ENCODE data around the gene UBASH3B. TPM values are rescaled to one million over a fixed set of nuclear protein-coding genes. Genes with fewer than 3 reads are reported as not detected.

Gene UBASH3B
- total RNA-seq, 1 experiment from 2014 or later: 8.0 TPM

GRCh38 chr11:122733318-122733717, 77.8 kb downstream of the UBASH3B start:
- no peak overlapping the region for H2BK15ac ChIP-seq (ENCODE audit: low read depth, low read length)
- DNase-seq: no peak
- H3K79me2 ChIP-seq (ENCODE audit: insufficient read depth, low read length): no peaks in the 10 kb centered on the region

More at GRCh38 chr11:122733318-122733717, 77.8 kb downstream of the UBASH3B start:
- H4K8ac ChIP-seq (replicated peaks; ENCODE audit: insufficient read length, low read depth, low read length): no peak overlapping the region
- no peak for TF ChIP-seq CTCF (conservative IDR thresholded peaks at IDR 0.05)
- no peak overlapping the region for H3K23ac ChIP-seq (ENCODE audit: insufficient read length, low read depth, low read length)
- H3K27ac Mint-ChIP-seq: no peak overlapping the region
- no peaks in the 10 kb centered on the region for H4K20me1 ChIP-seq (ENCODE audit: control insufficient read depth, insufficient read depth, insufficient read length)
- H3K23me2 ChIP-seq (ENCODE audit: insufficient read length, low read depth, low read length, poor library complexity, severe bottlenecking): no peaks in the 10 kb centered on the region
- no peaks in the 10 kb centered on the region for H3K79me1 ChIP-seq (ENCODE audit: insufficient read depth, low read depth, low read length, poor library complexity, severe bottlenecking)
- H4K91ac ChIP-seq (ENCODE audit: insufficient read length, low read depth, low read length): no peak overlapping the region
- H3K9ac ChIP-seq (ENCODE audit: extremely low read depth, insufficient read length, low read length): no peak overlapping the region
- H3T11ph ChIP-seq (ENCODE audit: low read length): no peak overlapping the region
- H3K4me1 Mint-ChIP-seq: peaks cover 7 to 10% of the 10 kb centered on the region in 2 experiments
- H3K9me3 Mint-ChIP-seq: no peaks in the 10 kb centered on the region
- H2AFZ ChIP-seq (ENCODE audit: low read length): no peak overlapping the region
- H2BK5ac ChIP-seq (ENCODE audit: insufficient read length, low read length): no peak overlapping the region
- H3K4ac ChIP-seq (ENCODE audit: low read depth, low read length): no peak overlapping the region
- H3K27ac ChIP-seq (ENCODE audit: insufficient read length, low read depth, low read length): no peak overlapping the region
- no peaks in the 10 kb centered on the region; the same call in 1 of the 2 replicates for H3K27me3 Mint-ChIP-seq (ENCODE audit: low read depth)
- no peaks in the 10 kb centered on the region for H3K36me3 Mint-ChIP-seq (ENCODE audit: insufficient read depth in 1 of 3, low read depth in 3 of 3)
- H2BK12ac ChIP-seq (ENCODE audit: insufficient read length, low read depth, low read length): no peak overlapping the region
- no peak overlapping the region for H4K5ac ChIP-seq (ENCODE audit: insufficient read length, low read depth, low read length)
- no peaks in the 10 kb centered on the region; the same call in 1 of the 2 replicates for H3K4me1 ChIP-seq (ENCODE audit: insufficient read depth, low read length)
- no peak overlapping the region for H3K18ac ChIP-seq (ENCODE audit: insufficient read length, low read depth, low read length)
- H2BK20ac ChIP-seq (ENCODE audit: low read depth, low read length, poor library complexity, severe bottlenecking): no peak overlapping the region
- no peak overlapping the region for H3K56ac ChIP-seq (ENCODE audit: insufficient read length, low read depth, low read length)
- no CpG with 5 or more reads among the region's 4 CpGs for WGBS (ENCODE audit: extremely low coverage, insufficient read length, low lambda C conversion rate)
- no peak overlapping the region for H3K4me3 Mint-ChIP-seq
- no peak overlapping the region for H2AK5ac ChIP-seq (ENCODE audit: insufficient read length, low read length)
- H2BK120ac ChIP-seq (ENCODE audit: low read depth, low read length, poor library complexity, severe bottlenecking): no peak overlapping the region
- H3K4me2 ChIP-seq (ENCODE audit: insufficient read depth, insufficient read length, low read length): no peak overlapping the region
- H3K14ac ChIP-seq (ENCODE audit: insufficient read depth, low read length): no peak overlapping the region
- H3K9me3 ChIP-seq (ENCODE audit: control insufficient read depth, low read depth, low read length): no peaks in the 10 kb centered on the region
- H3K27me3 ChIP-seq (ENCODE audit: insufficient read depth, low read length): no peaks in the 10 kb centered on the region
